Osteoblast (primary cell): ENCODE measurements around the gene TSPO. TPM values are rescaled to one million over a fixed set of nuclear protein-coding genes. Genes with fewer than 3 reads are reported as not detected.
A peak's percentile ranks its signal among the peaks of the same experiment; 100 is the strongest.

ENCODE experiments used
- DNase-seq: peaks from one replicate; pipeline ENCODE4 v3.0.0; 2011; ENCODE audit warnings: low spot score, mixed read lengths; ENCODE audit not compliant: insufficient read length; ENCODE audit errors: missing footprints
- H2AFZ ChIP-seq: 2 replicates; pipeline ENCODE4 v1.6.0; 2011; ENCODE audit warnings: mild to moderate bottlenecking, low read length
- H3K27ac ChIP-seq: 2 replicates; pipeline ENCODE4 v1.5.1; 2011; ENCODE audit warnings: mild to moderate bottlenecking, low read depth, low read length, moderate library complexity
- H3K27me3 ChIP-seq: 2 replicates; pipeline ENCODE4 v1.6.0; 2012; ENCODE audit warnings: mild to moderate bottlenecking, control low read depth, inconsistent platforms, low read length, moderate library complexity; ENCODE audit not compliant: insufficient read depth
- H3K36me3 ChIP-seq: 2 replicates; pipeline ENCODE4 v1.5.1; 2011; ENCODE audit warnings: mild to moderate bottlenecking, low read length, control low read depth, moderate library complexity; ENCODE audit not compliant: insufficient read depth
- H3K4me1 ChIP-seq: 2 replicates; pipeline ENCODE4 v1.5.1; 2011; ENCODE audit warnings: mild to moderate bottlenecking, low read length, control low read depth, moderate library complexity; ENCODE audit not compliant: insufficient read depth
- H3K4me2 ChIP-seq: 2 replicates; pipeline ENCODE4 v1.6.0; 2011; ENCODE audit warnings: mild to moderate bottlenecking, low read length; ENCODE audit not compliant: insufficient read depth
- H3K4me3 ChIP-seq: fragments of 200-600 bp; sonication (generic); 3 replicates; pipeline ENCODE4 v1.5.1; 2012; ENCODE audit warnings: mild to moderate bottlenecking, low read length, inconsistent platforms; ENCODE audit not compliant: insufficient read depth
- H3K79me2 ChIP-seq: 2 replicates; pipeline ENCODE4 v1.6.0; 2012; ENCODE audit warnings: mild to moderate bottlenecking, low read length, control low read depth, inconsistent platforms; ENCODE audit not compliant: insufficient read depth
- H3K9me3 ChIP-seq: 2 replicates; pipeline ENCODE4 v1.5.1; 2011; ENCODE audit warnings: low read depth, low read length, control low read depth
- H4K20me1 ChIP-seq: 2 replicates; pipeline ENCODE4 v1.6.0; 2012; ENCODE audit warnings: mild to moderate bottlenecking, low read length, control low read depth; ENCODE audit not compliant: insufficient read depth
- total RNA-seq: library from RNA; depleted of rRNA; stranded (reverse); fragments of >200 nt; gene quantifications from 2 replicates; pipeline ENCODE4 v1.2.3, GENCODE V29; 2012
- TF ChIP-seq, protein P1 (sequence below): IDR thresholded peaks from 2 replicates; pipeline ENCODE4 v1.5.1; 2011; ENCODE audit warnings: mild to moderate bottlenecking, low read depth, low read length, moderate library complexity; ENCODE audit errors: extremely low read depth

The TSPO gene
- total RNA-seq, 1 donor: 297 TPM

DNA sequence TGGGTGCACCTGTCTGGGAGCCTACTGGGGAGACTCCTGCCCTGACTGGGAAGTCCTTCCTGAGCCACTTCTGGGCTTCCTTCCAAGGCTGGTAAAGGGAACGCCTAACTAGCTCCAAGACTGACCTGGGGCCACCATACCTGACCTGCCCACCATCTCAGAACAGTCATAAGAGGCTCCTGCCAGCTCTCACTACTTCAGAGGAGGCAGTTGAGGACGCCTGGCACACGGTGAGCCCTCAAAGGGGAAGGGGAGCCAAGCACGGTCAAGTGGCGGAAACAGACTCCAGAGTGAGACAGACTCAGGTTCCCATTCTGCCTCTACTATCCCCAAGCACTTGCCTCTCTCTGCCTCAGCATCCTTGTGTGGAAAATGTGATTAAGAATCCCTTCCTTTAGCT, 15.8 kb upstream of the TSPO start:
- no peaks in the 10 kb centered on the region for H3K4me1 ChIP-seq
- H3K4me3 ChIP-seq: no peak overlapping the region
- no peak overlapping the region for H2AFZ ChIP-seq
- H3K27me3 ChIP-seq: no peaks in the 10 kb centered on the region
- no peaks in the 10 kb centered on the region for H3K9me3 ChIP-seq
- no peak for DNase-seq
- peaks cover 3% of the 10 kb centered on the region for H3K79me2 ChIP-seq
- no peak overlapping the region for H3K27ac ChIP-seq
- TF ChIP-seq, protein P1, sequence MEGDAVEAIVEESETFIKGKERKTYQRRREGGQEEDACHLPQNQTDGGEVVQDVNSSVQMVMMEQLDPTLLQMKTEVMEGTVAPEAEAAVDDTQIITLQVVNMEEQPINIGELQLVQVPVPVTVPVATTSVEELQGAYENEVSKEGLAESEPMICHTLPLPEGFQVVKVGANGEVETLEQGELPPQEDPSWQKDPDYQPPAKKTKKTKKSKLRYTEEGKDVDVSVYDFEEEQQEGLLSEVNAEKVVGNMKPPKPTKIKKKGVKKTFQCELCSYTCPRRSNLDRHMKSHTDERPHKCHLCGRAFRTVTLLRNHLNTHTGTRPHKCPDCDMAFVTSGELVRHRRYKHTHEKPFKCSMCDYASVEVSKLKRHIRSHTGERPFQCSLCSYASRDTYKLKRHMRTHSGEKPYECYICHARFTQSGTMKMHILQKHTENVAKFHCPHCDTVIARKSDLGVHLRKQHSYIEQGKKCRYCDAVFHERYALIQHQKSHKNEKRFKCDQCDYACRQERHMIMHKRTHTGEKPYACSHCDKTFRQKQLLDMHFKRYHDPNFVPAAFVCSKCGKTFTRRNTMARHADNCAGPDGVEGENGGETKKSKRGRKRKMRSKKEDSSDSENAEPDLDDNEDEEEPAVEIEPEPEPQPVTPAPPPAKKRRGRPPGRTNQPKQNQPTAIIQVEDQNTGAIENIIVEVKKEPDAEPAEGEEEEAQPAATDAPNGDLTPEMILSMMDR: no peak
- peaks cover 50% of the 10 kb centered on the region for H3K36me3 ChIP-seq
- H4K20me1 ChIP-seq: no peaks in the 10 kb centered on the region
- H3K4me2 ChIP-seq: no peak overlapping the region

DNA sequence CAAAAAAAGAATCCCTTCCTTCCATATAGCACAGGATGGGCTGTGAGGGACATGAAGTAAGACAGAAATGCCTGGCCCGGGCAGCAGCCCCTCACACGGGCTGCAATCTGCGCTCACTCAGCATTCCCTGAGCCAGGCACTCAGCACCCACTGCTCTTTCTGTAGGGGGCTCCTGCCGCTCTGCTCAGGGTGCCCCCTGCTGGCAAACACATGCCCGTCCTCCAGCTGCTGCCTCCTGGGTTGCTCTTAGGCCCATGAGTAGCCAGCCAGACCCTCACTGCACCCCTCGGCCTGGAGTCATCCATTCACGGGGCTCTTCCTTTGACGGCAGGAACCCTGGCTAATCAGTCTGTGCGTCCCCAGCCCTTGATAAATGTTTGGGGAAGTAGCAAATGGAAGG, 15.1 kb upstream of the TSPO start:
- TF ChIP-seq, protein P1: peak; percentile 56
- H3K4me1 ChIP-seq: no peaks in the 10 kb centered on the region
- H3K4me2 ChIP-seq: no peak overlapping the region
- no peaks in the 10 kb centered on the region for H4K20me1 ChIP-seq
- DNase-seq: peak; percentile 90
- H3K27ac ChIP-seq: no peak overlapping the region
- H3K36me3 ChIP-seq: peaks cover 50% of the 10 kb centered on the region
- H3K4me3 ChIP-seq: no peak overlapping the region
- H3K79me2 ChIP-seq: peaks cover 8% of the 10 kb centered on the region
- no peaks in the 10 kb centered on the region for H3K27me3 ChIP-seq
- no peak overlapping the region for H2AFZ ChIP-seq
- no peaks in the 10 kb centered on the region for H3K9me3 ChIP-seq

DNA sequence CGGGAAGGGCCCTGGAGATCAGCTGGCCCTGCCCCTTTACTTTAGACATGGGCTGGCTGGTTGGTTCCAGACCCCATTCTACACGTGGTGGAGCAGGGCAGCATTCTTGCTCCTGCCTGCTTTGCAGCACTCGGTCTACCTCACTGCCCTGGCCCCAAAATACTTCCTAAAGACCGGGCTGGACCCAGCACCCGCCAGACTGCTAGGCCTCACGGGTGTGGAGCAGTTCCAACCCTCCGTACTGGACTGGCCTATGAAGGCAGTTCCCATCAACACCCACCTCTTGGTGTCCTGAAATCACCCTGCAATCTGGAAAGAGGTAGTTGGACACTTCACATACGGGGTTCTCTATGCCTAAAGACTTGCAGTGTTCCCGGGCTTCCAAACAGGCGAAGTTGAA, 14.6 kb upstream of the TSPO start:
- Histone ChIP-seq H3K4me2 (no peak overlapping the region), H2AFZ (no peak overlapping the region), H3K27me3 (no peaks in the 10 kb centered on the region), H3K27ac (no peak overlapping the region), H3K4me3 (no peak overlapping the region), H3K9me3 (no peaks in the 10 kb centered on the region), H3K36me3 (peaks cover 46% of the 10 kb centered on the region), H3K79me2 (peaks cover 11% of the 10 kb centered on the region), H3K4me1 (peaks cover 1% of the 10 kb centered on the region), H4K20me1 (no peaks in the 10 kb centered on the region)
- TF ChIP-seq, protein P1: no peak
- DNase-seq: no peak

DNA sequence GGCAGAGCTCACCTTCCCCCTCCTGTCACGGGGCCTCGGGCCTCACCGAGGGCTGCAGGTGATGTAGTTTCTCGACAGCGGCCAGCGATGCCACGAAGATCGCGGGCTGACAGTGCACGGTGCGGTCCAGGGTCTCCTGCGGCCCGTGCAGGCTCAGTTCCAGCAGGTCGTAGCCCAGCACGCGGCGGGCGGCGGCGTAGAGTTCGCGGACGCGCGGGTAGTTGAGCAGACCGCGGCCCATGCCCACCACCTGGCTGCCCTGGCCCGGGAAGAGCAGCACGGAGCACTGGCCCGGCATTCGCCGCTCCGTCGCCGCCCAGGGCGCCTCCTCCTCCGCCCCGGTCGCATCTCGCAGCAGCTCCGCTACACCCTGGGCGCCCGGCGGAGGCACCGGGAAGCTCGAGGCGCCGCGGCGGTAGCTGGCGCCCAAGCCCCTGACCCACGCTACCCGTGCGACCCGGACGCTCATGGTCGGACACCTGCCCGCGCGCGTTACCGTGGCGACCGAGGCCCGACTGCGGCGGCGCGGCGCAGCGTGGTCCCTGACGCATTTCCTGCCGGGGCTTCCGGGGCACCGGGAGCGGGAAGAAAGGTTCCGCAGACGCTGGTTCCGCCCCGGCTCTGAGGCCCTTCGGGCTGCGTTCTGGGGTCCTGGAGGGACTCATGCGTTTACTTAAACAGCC, 8.3 kb upstream of the TSPO start, which contains the start of gene MCAT:
TSS of gene MCAT (minus strand) at position 519 of the 683 bp plus-strand sequence. CDS start at position 469, 50 bp downstream.
- H3K36me3 ChIP-seq: peaks cover 12% of the 10 kb centered on the region
- H4K20me1 ChIP-seq: no peaks in the 10 kb centered on the region
- peak within 1 kb of the TSS; percentile 99 for H3K4me3 ChIP-seq
- no peaks in the 10 kb centered on the region for H3K27me3 ChIP-seq
- peak within 1 kb of the TSS; percentile 97 for H2AFZ ChIP-seq
- DNase-seq: peak; percentile 98
- TF ChIP-seq, protein P1: no peak
- peak within 1 kb of the TSS; percentile 93 for H3K4me2 ChIP-seq
- H3K79me2 ChIP-seq: peaks cover 24% of the 10 kb centered on the region
- peak within 1 kb of the TSS; percentile 70 for H3K27ac ChIP-seq
- peaks cover 6% of the 10 kb centered on the region for H3K4me1 ChIP-seq
- no peaks in the 10 kb centered on the region for H3K9me3 ChIP-seq
